ENCODE measurements around the gene RNF225. TPM values are rescaled to one million over a fixed set of nuclear protein-coding genes. Genes with fewer than 3 reads are reported as not detected.
A peak's percentile ranks its signal among the peaks of the same experiment; 100 is the strongest.

RNF225 gene
- total and polyA plus RNA-seq, 2 of the 13 experiments (the other 11 are each of a cell fraction or from before 2014, with no cell fraction given), result not detected

- TF ChIP-seq ZNF142 (CRISPR knock-in tag; IDR thresholded peaks at IDR 0.05), result no peak
- no peak for TF ChIP-seq ATF7-NPFF (CRISPR knock-in tag; IDR thresholded peaks at IDR 0.05; ENCODE audit: low read depth)
- peak; percentile 77; the same call in 1 of the 2 replicates for TF ChIP-seq KDM5A (IDR thresholded peaks at IDR 0.05; ENCODE audit: borderline replicate concordance, low read length)
- no peak for TF ChIP-seq GPN1 (CRISPR knock-in tag; IDR thresholded peaks at IDR 0.05; ENCODE audit: borderline replicate concordance)
- TF ChIP-seq GATAD1 (CRISPR knock-in tag; IDR thresholded peaks at IDR 0.05), result peak; percentile 85
- peak; percentile 90 for TF ChIP-seq SP4 (CRISPR knock-in tag; IDR thresholded peaks at IDR 0.05)
- TF ChIP-seq TRAFD1 (CRISPR knock-in tag; IDR thresholded peaks at IDR 0.05; ENCODE audit: borderline replicate concordance), result no peak
- TF ChIP-seq, protein P1, sequence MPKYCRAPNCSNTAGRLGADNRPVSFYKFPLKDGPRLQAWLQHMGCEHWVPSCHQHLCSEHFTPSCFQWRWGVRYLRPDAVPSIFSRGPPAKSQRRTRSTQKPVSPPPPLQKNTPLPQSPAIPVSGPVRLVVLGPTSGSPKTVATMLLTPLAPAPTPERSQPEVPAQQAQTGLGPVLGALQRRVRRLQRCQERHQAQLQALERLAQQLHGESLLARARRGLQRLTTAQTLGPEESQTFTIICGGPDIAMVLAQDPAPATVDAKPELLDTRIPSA (CRISPR knock-in tag; IDR thresholded peaks at IDR 0.05; ENCODE audit: borderline replicate concordance), result peak; percentile 90; the same call in 1 of the 2 replicates
- TF ChIP-seq ZNF790 (CRISPR knock-in tag; IDR thresholded peaks at IDR 0.05; ENCODE audit: borderline replicate concordance), result peak; percentile 86; the same call in 1 of the 2 replicates
- no peak for TF ChIP-seq ATAD3A (CRISPR knock-in tag; IDR thresholded peaks at IDR 0.05)
- no peak for TF ChIP-seq ZNF12 (CRISPR knock-in tag; IDR thresholded peaks at IDR 0.05)
- TF ChIP-seq GTF2F1 (IDR thresholded peaks at IDR 0.05; ENCODE audit: low read length), result no peak
- TF ChIP-seq, protein P2, sequence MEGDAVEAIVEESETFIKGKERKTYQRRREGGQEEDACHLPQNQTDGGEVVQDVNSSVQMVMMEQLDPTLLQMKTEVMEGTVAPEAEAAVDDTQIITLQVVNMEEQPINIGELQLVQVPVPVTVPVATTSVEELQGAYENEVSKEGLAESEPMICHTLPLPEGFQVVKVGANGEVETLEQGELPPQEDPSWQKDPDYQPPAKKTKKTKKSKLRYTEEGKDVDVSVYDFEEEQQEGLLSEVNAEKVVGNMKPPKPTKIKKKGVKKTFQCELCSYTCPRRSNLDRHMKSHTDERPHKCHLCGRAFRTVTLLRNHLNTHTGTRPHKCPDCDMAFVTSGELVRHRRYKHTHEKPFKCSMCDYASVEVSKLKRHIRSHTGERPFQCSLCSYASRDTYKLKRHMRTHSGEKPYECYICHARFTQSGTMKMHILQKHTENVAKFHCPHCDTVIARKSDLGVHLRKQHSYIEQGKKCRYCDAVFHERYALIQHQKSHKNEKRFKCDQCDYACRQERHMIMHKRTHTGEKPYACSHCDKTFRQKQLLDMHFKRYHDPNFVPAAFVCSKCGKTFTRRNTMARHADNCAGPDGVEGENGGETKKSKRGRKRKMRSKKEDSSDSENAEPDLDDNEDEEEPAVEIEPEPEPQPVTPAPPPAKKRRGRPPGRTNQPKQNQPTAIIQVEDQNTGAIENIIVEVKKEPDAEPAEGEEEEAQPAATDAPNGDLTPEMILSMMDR (CRISPR knock-in tag; IDR thresholded peaks at IDR 0.05), result peak; percentile 47
Measured at GRCh38 chr19:58408152-58409009, 12.9 kb downstream of the RNF225 start, which contains the start of gene ZNF584 (continued).
